ENCODE measurements around the gene HDAC6.

Gene HDAC6

GRCh38 chrX:48784726-48785125 is 17.1 kb upstream of the HDAC6 start:
- TF ChIP-seq CTCF (IDR thresholded peaks at IDR 0.05; ENCODE audit: low read depth, low read length, missing control alignments), result no peak
- no peak overlapping the region for H3K4me3 ChIP-seq (ENCODE audit: low read depth, low read length)
- DNase-seq (ENCODE audit: low read depth), result no peak

- no peak for DNase-seq (ENCODE audit: low read depth)
- no peak overlapping the region for H3K4me3 ChIP-seq (ENCODE audit: low read depth, low read length)
- no peak for TF ChIP-seq CTCF (IDR thresholded peaks at IDR 0.05; ENCODE audit: low read depth, low read length, missing control alignments)
Observed at GRCh38 chrX:48785186-48785539, 16.7 kb upstream of the HDAC6 start.

GRCh38 chrX:48785540-48786214 is 16.2 kb upstream of the HDAC6 start:
- no peak for TF ChIP-seq CTCF (IDR thresholded peaks at IDR 0.05; ENCODE audit: low read depth, low read length, missing control alignments)

GRCh38 chrX:48786341-48786800 is 15.5 kb upstream of the HDAC6 start, which contains the start of gene GATA1:
GATA1 (plus strand) TSS chrX:48786590; CDS start chrX:48791110, 4,520 bp downstream.
- no peak for TF ChIP-seq CTCF (IDR thresholded peaks at IDR 0.05; ENCODE audit: low read depth, low read length, missing control alignments)
- H3K4me3 ChIP-seq (ENCODE audit: low read depth, low read length), result no peak within 1 kb of the TSS
- DNase-seq (ENCODE audit: low read depth), result no peak

More at GRCh38 chrX:48785540-48786214, 16.2 kb upstream of the HDAC6 start:
- DNase-seq (ENCODE audit: low read depth), result no peak
- H3K4me3 ChIP-seq (ENCODE audit: low read depth, low read length), result no peak overlapping the region

GRCh38 chrX:48786825-48787504 is 14.9 kb upstream of the HDAC6 start:
- H3K4me3 ChIP-seq (ENCODE audit: low read depth, low read length), result no peak overlapping the region
- TF ChIP-seq CTCF (IDR thresholded peaks at IDR 0.05; ENCODE audit: low read depth, low read length, missing control alignments), result no peak

GRCh38 chrX:48787505-48788443 is 14.1 kb upstream of the HDAC6 start:
- TF ChIP-seq CTCF (IDR thresholded peaks at IDR 0.05; ENCODE audit: low read depth, low read length, missing control alignments), result no peak
- no peak for DNase-seq (ENCODE audit: low read depth)
- H3K4me3 ChIP-seq (ENCODE audit: low read depth, low read length), result no peak overlapping the region

More at GRCh38 chrX:48786825-48787504, 14.9 kb upstream of the HDAC6 start:
- DNase-seq (ENCODE audit: low read depth), result no peak

All from GM12864 (cell line).